Left cardiac atrium (tissue), 4 donors: ENCODE measurements around the gene USP17L15. TPM values are rescaled to one million over a fixed set of nuclear protein-coding genes. Genes with fewer than 3 reads are reported as not detected.
A peak's percentile ranks its signal among the peaks of the same experiment; 100 is the strongest.
"Not testable (repeated sequence)": the region's sequence is repeated elsewhere in the genome, so short reads cannot be mapped to it uniquely, and the experiment has no call there.

Experiments used
- ATAC-seq, 2 donors: fragments of 200-7000 bp; cut with Tn5 transposase; one replicate each; pipeline ENCODE4 v1.9.1; 2020; ENCODE audit warnings: mild to moderate bottlenecking in 2 of 2, moderate library complexity in 2 of 2
- DNase-seq: peaks from one replicate; pipeline ENCODE4 v3.0.0-alpha.2; 2020
- intact Hi-C, 2 donors: fragments of 100-400 bp; cut with DNase I; formaldehyde crosslinking; loops; one replicate each; pipeline versions ENCODE4 v1.14.1 to v1.15.1; 2022 to 2023
- long read RNA-seq: library from polyadenylated mRNA; unstranded; transcript quantifications from one replicate; pipeline ENCODE4 v2.0.0, GENCODE V29; 2021
- total RNA-seq, 2 donors: library from RNA; stranded (reverse); fragmentation: NEBNext Ultra II Directional; extraction: Animal tissue kit (Norgen Biotek cat#: 25700); gene quantifications; one replicate each; pipeline ENCODE4 v1.2.1, GENCODE V29; 2021
- donor health status: DM: no; HTN: yes; CAD: no.
- donor health status: DM: no; HTN: yes; CAD: no; lungs with severe emphysema.
- donor health status: DM: yes; HTN: yes; CAD: no.
- donor health status: Dilated cardiomyopathy.

USP17L15 gene
- not detected for total RNA-seq
- long read RNA-seq, result 0 reads

DNA sequence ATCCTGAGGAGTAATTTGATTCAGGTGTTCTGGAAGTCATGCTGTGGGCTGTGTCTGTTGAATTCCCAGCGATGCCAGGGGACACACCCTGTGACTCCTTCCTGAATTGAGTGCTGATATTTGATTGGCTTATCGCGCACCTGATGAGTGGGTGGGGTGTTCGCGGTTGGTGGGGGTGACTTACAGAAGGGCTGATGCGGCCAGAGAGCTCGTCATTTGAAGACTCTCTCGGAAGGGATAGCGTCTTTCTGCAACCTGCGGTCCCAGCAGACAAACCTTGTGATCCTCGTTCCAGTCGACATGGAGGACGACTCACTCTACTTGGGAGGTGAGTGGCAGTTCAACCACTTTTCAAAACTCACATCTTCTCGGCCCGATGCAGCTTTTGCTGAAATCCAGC, at the start of gene USP17L15:
Gene USP17L15 (plus strand): TSS at position 301 of the 400 bp plus-strand sequence. CDS start 0 bp downstream, at position 301.
- DNase-seq, ATAC-seq, intact Hi-C loops: not testable (repeated sequence)

GRCh38 chr4:9210357-9210756, 23.8 kb upstream of the USP17L15 start, which contains the start of gene USP17L10:
USP17L10 (plus strand) TSS chr4:9210657; CDS start chr4:9210657, 0 bp downstream.
- ATAC-seq, DNase-seq, intact Hi-C loops: not testable (repeated sequence)

DNA sequence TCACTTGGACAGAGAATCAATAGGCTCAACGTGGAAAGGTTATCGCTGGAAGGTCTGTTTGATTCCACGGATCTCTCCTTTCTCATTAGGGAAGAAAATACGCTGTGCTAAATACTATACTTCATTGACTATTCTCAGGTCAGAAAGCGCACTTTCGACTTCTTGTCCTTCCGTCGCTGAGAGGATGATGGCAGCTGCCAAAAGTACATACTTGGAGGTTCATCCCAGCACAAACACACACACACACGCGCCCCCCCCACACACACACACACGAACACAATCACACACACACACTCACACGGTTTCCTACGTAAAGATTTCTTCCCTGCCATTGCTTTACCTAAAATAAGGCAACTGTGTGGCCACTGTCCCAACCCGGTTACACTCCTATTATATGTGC, 19.5 kb upstream of the USP17L15 start:
- intact Hi-C loops, ATAC-seq: not testable (repeated sequence)
- peak; percentile 0 for DNase-seq

GRCh38 chr4:9215105-9215504, 19.1 kb upstream of the USP17L15 start, which contains the start of gene USP17L11:
USP17L11 (plus strand) TSS chr4:9215405; CDS start chr4:9215405, 0 bp downstream.
- ATAC-seq, intact Hi-C loops, DNase-seq: not testable (repeated sequence)

DNA sequence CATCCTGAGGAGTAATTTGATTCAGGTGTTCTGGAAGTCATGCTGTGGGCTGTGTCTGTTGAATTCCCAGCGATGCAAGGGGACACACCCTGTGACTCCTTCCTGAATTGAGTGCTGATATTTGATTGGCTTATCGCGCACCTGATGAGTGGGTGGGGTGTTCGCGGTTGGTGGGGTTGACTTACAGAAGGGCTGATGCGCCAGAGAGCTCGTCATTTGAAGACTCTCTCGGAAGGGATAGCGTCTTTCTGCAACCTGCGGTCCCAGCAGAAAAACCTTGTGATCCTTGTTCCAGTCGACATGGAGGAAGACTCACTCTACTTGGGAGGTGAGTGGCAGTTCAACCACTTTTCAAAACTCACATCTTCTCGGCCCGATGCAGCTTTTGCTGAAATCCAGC, 14.3 kb upstream of the USP17L15 start, which contains the start of gene USP17L12:
Gene USP17L12 (plus strand): TSS at position 301 of the 400 bp plus-strand sequence. CDS start 0 bp downstream, at position 301.
- DNase-seq, ATAC-seq, intact Hi-C loops: not testable (repeated sequence)

DNA sequence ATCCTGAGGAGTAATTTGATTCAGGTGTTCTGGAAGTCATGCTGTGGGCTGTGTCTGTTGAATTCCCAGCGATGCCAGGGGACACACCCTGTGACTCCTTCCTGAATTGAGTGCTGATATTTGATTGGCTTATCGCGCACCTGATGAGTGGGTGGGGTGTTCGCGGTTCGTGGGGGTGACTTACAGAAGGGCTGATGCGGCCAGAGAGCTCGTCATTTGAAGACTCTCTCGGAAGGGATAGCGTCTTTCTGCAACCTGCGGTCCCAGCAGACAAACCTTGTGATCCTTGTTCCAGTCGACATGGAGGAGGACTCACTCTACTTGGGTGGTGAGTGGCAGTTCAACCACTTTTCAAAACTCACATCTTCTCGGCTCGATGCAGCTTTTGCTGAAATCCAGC, 9.6 kb upstream of the USP17L15 start, which contains the start of gene USP17L13:
Gene USP17L13 (plus strand): TSS at position 301 of the 400 bp plus-strand sequence. CDS start 0 bp downstream, at position 301.
- DNase-seq, ATAC-seq, intact Hi-C loops: not testable (repeated sequence)

GRCh38 chr4:9230249-9230648, 3.9 kb upstream of the USP17L15 start:
- ATAC-seq, DNase-seq, intact Hi-C loops: not testable (repeated sequence)

GRCh38 chr4:9238461-9238860, 4.3 kb downstream of the USP17L15 start:
- ATAC-seq, DNase-seq, intact Hi-C loops: not testable (repeated sequence)

DNA sequence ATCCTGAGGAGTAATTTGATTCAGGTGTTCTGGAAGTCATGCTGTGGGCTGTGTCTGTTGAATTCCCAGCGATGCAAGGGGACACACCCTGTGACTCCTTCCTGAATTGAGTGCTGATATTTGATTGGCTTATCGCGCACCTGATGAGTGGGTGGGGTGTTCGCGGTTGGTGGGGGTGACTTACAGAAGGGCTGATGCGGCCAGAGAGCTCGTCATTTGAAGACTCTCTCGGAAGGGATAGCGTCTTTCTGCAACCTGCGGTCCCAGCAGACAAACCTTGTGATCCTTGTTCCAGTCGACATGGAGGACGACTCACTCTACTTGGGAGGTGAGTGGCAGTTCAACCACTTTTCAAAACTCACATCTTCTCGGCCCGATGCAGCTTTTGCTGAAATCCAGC, 9.4 kb downstream of the USP17L15 start, which contains the start of gene USP17L17:
Gene USP17L17 (plus strand): TSS at position 301 of the 400 bp plus-strand sequence. CDS start 0 bp downstream, at position 301.
- ATAC-seq, intact Hi-C loops, DNase-seq: not testable (repeated sequence)

- ATAC-seq, intact Hi-C loops: not testable (repeated sequence)
- DNase-seq, result peak; percentile 6
Measured at GRCh38 chr4:9247953-9248680, 13.9 kb downstream of the USP17L15 start, which contains the start of gene USP17L18. USP17L18 (plus strand) TSS chr4:9248630; CDS start chr4:9248630, 0 bp downstream.

DNA sequence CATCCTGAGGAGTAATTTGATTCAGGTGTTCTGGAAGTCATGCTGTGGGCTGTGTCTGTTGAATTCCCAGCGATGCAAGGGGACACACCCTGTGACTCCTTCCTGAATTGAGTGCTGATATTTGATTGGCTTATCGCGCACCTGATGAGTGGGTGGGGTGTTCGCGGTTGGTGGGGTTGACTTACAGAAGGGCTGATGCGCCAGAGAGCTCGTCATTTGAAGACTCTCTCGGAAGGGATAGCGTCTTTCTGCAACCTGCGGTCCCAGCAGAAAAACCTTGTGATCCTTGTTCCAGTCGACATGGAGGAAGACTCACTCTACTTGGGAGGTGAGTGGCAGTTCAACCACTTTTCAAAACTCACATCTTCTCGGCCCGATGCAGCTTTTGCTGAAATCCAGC, 18.9 kb downstream of the USP17L15 start, which contains the start of gene USP17L19:
Gene USP17L19 (plus strand): TSS at position 301 of the 400 bp plus-strand sequence. CDS start 0 bp downstream, at position 301.
- DNase-seq, intact Hi-C loops, ATAC-seq: not testable (repeated sequence)

GRCh38 chr4:9257824-9258223, 23.6 kb downstream of the USP17L15 start, which contains the start of gene USP17L20:
USP17L20 (plus strand) TSS chr4:9258124; CDS start chr4:9258124, 0 bp downstream.
- intact Hi-C loops, DNase-seq, ATAC-seq: not testable (repeated sequence)

GRCh38 chr4:9262572-9262971, 28.4 kb downstream of the USP17L15 start, which contains the start of gene USP17L21:
USP17L21 (plus strand) TSS chr4:9262872; CDS start chr4:9262872, 0 bp downstream.
- ATAC-seq, intact Hi-C loops, DNase-seq: not testable (repeated sequence)

GRCh38 chr4:9267319-9267718, 33.1 kb downstream of the USP17L15 start, which contains the start of gene USP17L22:
USP17L22 (plus strand) TSS chr4:9267619; CDS start chr4:9267619, 0 bp downstream.
- DNase-seq, intact Hi-C loops, ATAC-seq: not testable (repeated sequence)

DNA sequence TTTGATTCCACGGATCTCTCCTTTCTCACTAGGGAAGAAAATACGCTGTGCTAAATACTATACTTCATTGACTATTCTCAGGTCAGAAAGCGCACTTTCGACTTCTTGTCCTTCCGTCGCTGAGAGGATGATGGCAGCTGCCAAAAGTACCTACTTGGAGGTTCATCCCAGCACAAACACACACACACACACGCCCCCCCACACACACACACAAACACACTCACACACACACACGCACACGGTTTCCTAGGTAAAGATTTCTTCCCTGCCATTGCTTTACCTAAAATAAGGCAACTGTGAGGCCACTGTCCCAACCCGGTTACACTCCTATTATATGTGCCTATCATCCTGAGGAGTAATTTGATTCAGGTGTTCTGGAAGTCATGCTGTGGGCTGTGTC, 37.5 kb downstream of the USP17L15 start:
- peak; percentile 36 for DNase-seq
- ATAC-seq, intact Hi-C loops: not testable (repeated sequence)
